Ovary (tissue), 9 donors: ENCODE data around the gene TBX1. TPM values are rescaled to one million over a fixed set of nuclear protein-coding genes. Genes with fewer than 3 reads are reported as not detected.

Source experiments
- DNase-seq, 5 donors: peaks; one replicate each; pipeline ENCODE4 v3.0.0-alpha.2; 2019 to 2020
- H3K27ac ChIP-seq, 2 donors: fragments of 200-600 bp; one replicate each; pipeline versions ENCODE4 v1.5.1 to v1.8.0; 2019 to 2022
- H3K27me3 ChIP-seq: fragments of 200-600 bp; one replicate; pipeline ENCODE4 v1.8.0; 2022
- H3K36me3 ChIP-seq: fragments of 200-600 bp; sonication (generic); one replicate; pipeline ENCODE4 v1.5.1; 2019
- H3K4me1 ChIP-seq: one replicate; pipeline ENCODE4 v1.8.1; 2013; ENCODE audit warnings: mild to moderate bottlenecking, moderate library complexity; ENCODE audit not compliant: insufficient read depth
- H3K4me3 ChIP-seq: fragments of 200-600 bp; sonication (generic); one replicate; pipeline ENCODE4 v1.5.1; 2017
- H3K9me3 ChIP-seq, 2 donors: fragments of 200-600 bp in 1 of 2; sonication (generic) in 1 of 2; one replicate each; pipeline versions ENCODE4 v1.5.1 to v1.8.1; 2013 to 2019; ENCODE audit warnings: mild to moderate bottlenecking in 1 of 2, moderate library complexity in 1 of 2
- EP300 ChIP-seq: sonication (generic); formaldehyde crosslinking; IDR thresholded peaks from one replicate; pipeline ENCODE4 v1.6.1; 2017; ENCODE audit warnings: antibody characterized with exemption
- POLR2A ChIP-seq: fragments of 450-650 bp; IDR thresholded peaks from one replicate; pipeline ENCODE4 v1.6.1; 2017; ENCODE audit warnings: antibody characterized with exemption, mild to moderate bottlenecking, moderate library complexity
- WGBS, 3 donors: extraction: QIAGEN DNeasy Blood & Tissue Kit in 1 of 3; methylation state at CpG; one replicate each; pipeline versions ENCODE4 v1.1.5 to v1.1.7; 2013 to 2017; 5-methylcytosine and 5-hydroxymethylcytosine counted together
- intact Hi-C, 4 donors: fragments of 100-400 bp; cut with DNase I; formaldehyde crosslinking; loops; one replicate each; pipeline versions ENCODE4 v1.11.0 to v1.15.1; 2022 to 2023
- polyA plus RNA-seq, 2 donors: library from polyadenylated mRNA; stranded (reverse); fragments of 200-250 nt in 1 of 2; fragments of 350-450 nt in 1 of 2; fragmentation: Illumina TruSeq in 1 of 2; extraction: RNeasy Lipid Tissue Mini Kit (QIAGEN cat#74804) in 1 of 2; gene quantifications; one replicate each; pipeline ENCODE4 v1.2.3, GENCODE V29; 2013 to 2014
- total RNA-seq, 7 donors: library from RNA; depleted of rRNA in 2 of 7; stranded (reverse); fragments of >200 nt in 2 of 7; fragmentation: NEBNext Ultra II Directional in 3 of 7; extraction: Animal tissue kit (Norgen Biotek cat#: 25700) in 3 of 7; gene quantifications; one replicate each; pipeline versions ENCODE4 v1.1.0 to v1.2.4, GENCODE V29; 2016 to 2023
- TF ChIP-seq, protein P1 (sequence below), 3 donors: fragments of 450-650 bp in 2 of 3; fragments of 200-600 bp in 1 of 3; IDR thresholded peaks; one replicate each; pipeline versions ENCODE4 v1.5.1 to v1.8.0; 2016 to 2022; ENCODE audit warnings: antibody characterized with exemption in 3 of 3, mild to moderate bottlenecking in 1 of 3
- donor health status: DM: no; HTN: no; CAD: no; lungs with moderate emphysema.
- donor health status: DM: no; HTN: no; CAD: no.
- donor health status: Bipolar disorder and iron deficiency.
- donor health status: DM: yes; HTN: yes; CAD: no.
- donor health status: DM: no; HTN: no; CAD: no.
- donor health status: DM: yes; HTN: yes; CAD: no.

The TBX1 gene
- total and polyA plus RNA-seq, 9 donors = 1.2 to 23.8 (median 2.9) TPM; not detected in 1

GRCh38 chr22:19717181-19717580, 43.4 kb upstream of the TBX1 start:
- intact Hi-C loops = no loop called here
- Histone ChIP-seq H3K9me3 (no peaks in the 10 kb centered on the region), H3K36me3 (no peaks in the 10 kb centered on the region), H3K4me3 (no peak overlapping the region), H3K27ac (no peak overlapping the region), H3K27me3 (no peaks in the 10 kb centered on the region), H3K4me1 (peaks cover 13% of the 10 kb centered on the region)
- peak in 3 of 5 donors; percentile 42 to 47 (median 45) for DNase-seq
- WGBS, 3 donors = 72 to 82% (median 73%) methylated on average over 8 to 9 of the region's 9 CpGs
- TF ChIP-seq POLR2A (no peak), EP300 (no peak)
- TF ChIP-seq, protein P1, sequence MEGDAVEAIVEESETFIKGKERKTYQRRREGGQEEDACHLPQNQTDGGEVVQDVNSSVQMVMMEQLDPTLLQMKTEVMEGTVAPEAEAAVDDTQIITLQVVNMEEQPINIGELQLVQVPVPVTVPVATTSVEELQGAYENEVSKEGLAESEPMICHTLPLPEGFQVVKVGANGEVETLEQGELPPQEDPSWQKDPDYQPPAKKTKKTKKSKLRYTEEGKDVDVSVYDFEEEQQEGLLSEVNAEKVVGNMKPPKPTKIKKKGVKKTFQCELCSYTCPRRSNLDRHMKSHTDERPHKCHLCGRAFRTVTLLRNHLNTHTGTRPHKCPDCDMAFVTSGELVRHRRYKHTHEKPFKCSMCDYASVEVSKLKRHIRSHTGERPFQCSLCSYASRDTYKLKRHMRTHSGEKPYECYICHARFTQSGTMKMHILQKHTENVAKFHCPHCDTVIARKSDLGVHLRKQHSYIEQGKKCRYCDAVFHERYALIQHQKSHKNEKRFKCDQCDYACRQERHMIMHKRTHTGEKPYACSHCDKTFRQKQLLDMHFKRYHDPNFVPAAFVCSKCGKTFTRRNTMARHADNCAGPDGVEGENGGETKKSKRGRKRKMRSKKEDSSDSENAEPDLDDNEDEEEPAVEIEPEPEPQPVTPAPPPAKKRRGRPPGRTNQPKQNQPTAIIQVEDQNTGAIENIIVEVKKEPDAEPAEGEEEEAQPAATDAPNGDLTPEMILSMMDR (IDR thresholded peaks at IDR 0.05) = no peak

DNA sequence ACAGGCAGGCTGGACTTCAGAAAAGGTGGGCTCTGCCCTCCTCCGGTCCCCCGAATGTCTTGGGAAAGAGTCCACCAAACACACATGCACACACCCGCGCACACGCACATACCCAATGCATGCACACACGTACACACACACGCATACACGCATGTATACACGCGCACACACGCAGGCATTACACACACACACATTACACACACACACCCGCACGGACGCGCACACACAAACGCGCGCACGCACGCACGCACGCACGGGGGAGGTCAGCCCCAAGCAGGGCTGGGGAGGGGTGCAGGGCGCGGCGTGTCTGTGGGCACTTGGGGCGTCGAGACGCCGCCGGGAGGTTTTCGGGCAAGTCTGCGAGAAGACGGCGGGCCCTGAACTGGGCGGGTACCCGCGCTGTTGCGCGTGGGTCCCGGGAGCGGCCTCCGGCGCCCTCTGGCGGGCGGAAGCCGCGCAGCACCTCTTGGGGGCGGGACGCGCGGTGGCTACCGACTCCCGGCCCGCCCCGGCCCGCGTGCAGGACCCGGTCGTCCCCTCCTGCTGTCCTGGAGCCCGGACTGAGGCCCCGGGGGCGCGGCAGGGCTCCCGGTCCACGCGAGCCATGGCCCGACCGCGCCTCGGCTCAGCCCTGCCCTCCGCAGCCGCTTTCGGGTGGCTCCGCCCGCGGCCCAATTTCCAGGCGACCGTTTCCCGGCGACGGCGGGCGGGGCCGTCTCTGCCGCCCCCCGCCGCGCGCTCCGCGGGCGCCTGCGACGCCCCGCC, 42.7 kb upstream of the TBX1 start:
- Histone ChIP-seq H3K36me3 (no peaks in the 10 kb centered on the region), H3K4me1 (peaks cover 13% of the 10 kb centered on the region), H3K27ac (peak overlapping the region; percentile 58 to 71), H3K9me3 (no peaks in the 10 kb centered on the region), H3K27me3 (no peaks in the 10 kb centered on the region), H3K4me3 (peak overlapping the region; percentile 57)
- TF ChIP-seq, protein P1 (IDR thresholded peaks at IDR 0.05) = peak; percentile 93 to 98 (median 96)
- no peak for TF ChIP-seq EP300
- TF ChIP-seq POLR2A = no peak
- peak; percentile 72 to 89 (median 81) for DNase-seq
- 2 to 5% (median 4%) methylated on average over 38 to 96 of the region's 96 CpGs for WGBS, 3 donors
- intact Hi-C loops = no loop called here

- Histone ChIP-seq H3K4me3 (peak overlapping the region; percentile 57), H3K27me3 (no peaks in the 10 kb centered on the region), H3K27ac (peak overlapping the region; percentile 58 to 71), H3K9me3 (no peaks in the 10 kb centered on the region), H3K4me1 (peaks cover 13% of the 10 kb centered on the region), H3K36me3 (no peaks in the 10 kb centered on the region)
- TF ChIP-seq EP300 (no peak), POLR2A (peak; percentile 23)
- TF ChIP-seq, protein P1 (IDR thresholded peaks at IDR 0.05) = no peak
- intact Hi-C loops = no loop called here
- WGBS, 3 donors = 1 to 2% (median 1%) methylated on average over 25 to 70 of the region's 70 CpGs
- DNase-seq = peak in 2 of 5 donors; percentile 61
These were observed 42.0 kb upstream of the TBX1 start for GRCh38 chr22:19718456-19719049.

DNA sequence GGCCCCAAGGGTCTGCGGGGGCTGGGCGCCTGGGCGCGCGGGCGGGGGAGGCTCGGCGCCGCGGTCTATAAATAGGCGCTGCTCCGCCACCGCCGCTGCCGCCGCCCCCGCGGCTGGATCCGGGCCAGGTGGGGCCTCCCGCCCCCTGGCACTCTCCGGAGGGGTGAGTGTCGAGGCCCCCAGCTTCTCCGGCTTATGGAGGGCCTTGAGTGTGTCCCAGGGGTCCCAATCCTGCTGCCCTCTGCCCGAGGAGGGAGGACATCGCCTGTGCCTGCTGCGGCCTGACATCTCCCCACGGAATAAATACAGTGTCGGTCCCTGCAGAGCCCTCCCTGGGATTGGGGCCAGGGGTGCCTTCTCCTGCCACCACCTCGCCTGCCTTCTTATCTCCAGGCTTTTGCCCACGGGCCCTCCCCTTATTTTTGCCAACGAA, 41.5 kb upstream of the TBX1 start:
- peak overlapping the region; percentile 58 to 71 for H3K27ac ChIP-seq
- 17 to 25% (median 19%) methylated on average over 19 to 31 of the region's 31 CpGs for WGBS, 3 donors
- no peak for TF ChIP-seq POLR2A
- TF ChIP-seq, protein P1 (IDR thresholded peaks at IDR 0.05) = no peak
- TF ChIP-seq EP300 = no peak
- DNase-seq = peak in 4 of 5 donors; percentile 54 to 75 (median 66)
- intact Hi-C loops = no loop called here
- no peaks in the 10 kb centered on the region for H3K27me3 ChIP-seq
- H3K9me3 ChIP-seq = no peaks in the 10 kb centered on the region
- H3K4me1 ChIP-seq = peaks cover 13% of the 10 kb centered on the region
- no peaks in the 10 kb centered on the region for H3K36me3 ChIP-seq
- peak overlapping the region; percentile 57 for H3K4me3 ChIP-seq
